AG10803 (cell line): ENCODE results near the gene KCNK6.
A peak's percentile ranks its signal among the peaks of the same experiment; 100 is the strongest.
"Not testable (repeated sequence)": the region's sequence is repeated elsewhere in the genome, so short reads cannot be mapped to it uniquely, and the experiment has no call there.

Experiments
- DNase-seq: peaks from one replicate; pipeline ENCODE4 v3.0.0; 2010; ENCODE audit warnings: low read depth
- H3K4me3 ChIP-seq: 2 replicates; pipeline ENCODE4 v1.5.1; 2011; ENCODE audit warnings: mild to moderate bottlenecking, low read length, control low read depth
- TF ChIP-seq, protein P1 (sequence below): conservative IDR thresholded peaks from 2 replicates; pipeline ENCODE4 v1.5.1; 2011; ENCODE audit warnings: mild to moderate bottlenecking, low read length, control low read depth, inconsistent platforms

Gene KCNK6

DNA sequence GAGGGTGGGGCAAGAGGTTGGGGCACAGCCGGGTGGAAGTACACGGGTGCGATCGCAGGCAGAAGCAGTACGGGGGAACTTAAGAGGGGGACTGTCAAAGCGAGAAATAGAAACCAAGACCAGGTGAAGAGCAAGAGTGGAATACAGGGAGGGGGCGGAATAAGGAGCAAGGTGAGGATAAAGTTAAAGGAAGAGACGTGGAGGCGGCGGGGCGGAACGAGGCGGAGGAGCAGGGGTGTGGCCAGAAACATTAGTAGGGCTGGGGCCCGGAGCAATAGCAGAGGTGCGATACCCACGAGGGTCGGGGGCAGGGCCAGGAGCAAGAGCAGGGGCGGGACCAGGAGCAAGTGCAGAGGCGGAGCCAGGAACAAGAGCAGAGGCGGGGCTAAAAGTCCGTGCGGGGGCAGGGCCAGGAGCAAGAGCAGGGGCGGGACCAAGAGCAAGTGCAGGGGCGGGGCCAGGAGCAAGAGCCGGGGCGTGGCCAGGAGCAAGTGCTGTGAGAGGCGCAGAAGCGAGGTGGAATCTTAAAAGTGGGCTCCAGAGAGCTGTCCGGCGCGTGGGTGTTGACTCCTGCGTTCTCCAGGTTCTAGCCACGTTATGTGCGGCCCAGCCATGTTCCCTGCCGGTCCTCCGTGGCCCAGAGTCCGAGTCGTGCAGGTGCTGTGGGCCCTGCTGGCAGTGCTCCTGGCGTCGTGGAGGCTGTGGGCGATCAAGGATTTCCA, 17.2 kb downstream of the KCNK6 start:
- peak overlapping the region; percentile 94 for H3K4me3 ChIP-seq
- TF ChIP-seq, protein P1, sequence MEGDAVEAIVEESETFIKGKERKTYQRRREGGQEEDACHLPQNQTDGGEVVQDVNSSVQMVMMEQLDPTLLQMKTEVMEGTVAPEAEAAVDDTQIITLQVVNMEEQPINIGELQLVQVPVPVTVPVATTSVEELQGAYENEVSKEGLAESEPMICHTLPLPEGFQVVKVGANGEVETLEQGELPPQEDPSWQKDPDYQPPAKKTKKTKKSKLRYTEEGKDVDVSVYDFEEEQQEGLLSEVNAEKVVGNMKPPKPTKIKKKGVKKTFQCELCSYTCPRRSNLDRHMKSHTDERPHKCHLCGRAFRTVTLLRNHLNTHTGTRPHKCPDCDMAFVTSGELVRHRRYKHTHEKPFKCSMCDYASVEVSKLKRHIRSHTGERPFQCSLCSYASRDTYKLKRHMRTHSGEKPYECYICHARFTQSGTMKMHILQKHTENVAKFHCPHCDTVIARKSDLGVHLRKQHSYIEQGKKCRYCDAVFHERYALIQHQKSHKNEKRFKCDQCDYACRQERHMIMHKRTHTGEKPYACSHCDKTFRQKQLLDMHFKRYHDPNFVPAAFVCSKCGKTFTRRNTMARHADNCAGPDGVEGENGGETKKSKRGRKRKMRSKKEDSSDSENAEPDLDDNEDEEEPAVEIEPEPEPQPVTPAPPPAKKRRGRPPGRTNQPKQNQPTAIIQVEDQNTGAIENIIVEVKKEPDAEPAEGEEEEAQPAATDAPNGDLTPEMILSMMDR: no peak
- DNase-seq: peak; percentile 85

- TF ChIP-seq, protein P1: no peak
- peak overlapping the region; percentile 94 for H3K4me3 ChIP-seq
- DNase-seq: no peak
Measured at GRCh38 chr19:38337360-38337653, 17.7 kb downstream of the KCNK6 start.

GRCh38 chr19:38339011-38339410, 19.4 kb downstream of the KCNK6 start:
- not testable (repeated sequence) for H3K4me3 ChIP-seq
- DNase-seq: peak; percentile 8

GRCh38 chr19:38340927-38341326, 21.3 kb downstream of the KCNK6 start:
- DNase-seq: no peak
- TF ChIP-seq, protein P1: no peak

GRCh38 chr19:38346837-38347236, 27.2 kb downstream of the KCNK6 start:
- TF ChIP-seq, protein P1: no peak
- no peak overlapping the region for H3K4me3 ChIP-seq

More at GRCh38 chr19:38340927-38341326, 21.3 kb downstream of the KCNK6 start:
- H3K4me3 ChIP-seq: no peak overlapping the region

DNA sequence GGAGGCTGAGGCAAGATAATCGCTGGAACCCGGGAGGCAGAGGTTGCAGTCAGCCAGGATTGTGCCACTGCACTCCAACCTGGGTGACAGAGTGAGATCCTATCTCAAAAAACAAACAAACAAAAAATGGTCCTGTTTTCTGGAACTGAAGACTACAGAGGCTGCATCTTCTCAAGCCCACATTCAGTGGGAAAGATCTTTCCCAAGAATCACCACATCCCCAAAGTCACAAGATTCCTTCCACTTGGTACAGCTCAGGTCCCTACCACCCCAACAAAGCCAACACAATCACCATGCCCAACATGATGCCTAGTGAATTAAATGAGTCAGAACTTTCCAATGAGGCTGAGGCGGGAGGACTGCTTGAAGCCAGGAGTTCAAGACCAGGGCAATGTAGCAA, 31.2 kb downstream of the KCNK6 start:
- DNase-seq: no peak
- TF ChIP-seq, protein P1: no peak
- no peak overlapping the region for H3K4me3 ChIP-seq

More at GRCh38 chr19:38346837-38347236, 27.2 kb downstream of the KCNK6 start:
- no peak for DNase-seq

GRCh38 chr19:38351865-38352395, 32.3 kb downstream of the KCNK6 start:
- no peak overlapping the region for H3K4me3 ChIP-seq
- TF ChIP-seq, protein P1: no peak
- DNase-seq: no peak
